ENCODE measurements around the gene EXOC6B. TPM values are rescaled to one million over a fixed set of nuclear protein-coding genes. Genes with fewer than 3 reads are reported as not detected.
A peak's percentile ranks its signal among the peaks of the same experiment; 100 is the strongest.

The EXOC6B gene
- total and polyA plus RNA-seq, 8 donors = 2.4 to 19.2 (median 11.3) TPM

DNA sequence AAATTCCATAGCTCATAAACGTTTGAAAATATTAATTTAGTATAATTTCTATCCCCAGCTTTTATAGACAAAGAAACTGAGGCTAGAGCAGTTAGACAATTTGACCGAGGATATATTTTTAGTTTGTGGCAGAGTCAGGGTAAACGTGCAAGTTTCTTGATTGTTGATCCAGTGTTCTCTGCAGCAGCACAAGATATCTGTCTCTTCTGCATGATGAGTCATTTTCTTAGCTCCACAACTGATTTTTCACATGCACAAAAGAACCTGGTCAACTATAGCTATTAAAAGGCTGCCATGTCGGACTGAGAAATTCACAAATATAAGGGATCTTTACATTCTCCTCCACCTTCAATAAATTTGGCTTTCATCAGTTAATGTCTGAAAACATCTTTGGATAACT is 534.8 kb downstream of the EXOC6B start:
- Histone ChIP-seq H3K4me1 (no peaks in the 10 kb centered on the region), H3K27me3 (no peaks in the 10 kb centered on the region), H3K36me3 (no peaks in the 10 kb centered on the region), H3K27ac (no peak overlapping the region), H3K9me3 (no peaks in the 10 kb centered on the region), H3K4me3 (no peak overlapping the region)
- TF ChIP-seq, protein P1, sequence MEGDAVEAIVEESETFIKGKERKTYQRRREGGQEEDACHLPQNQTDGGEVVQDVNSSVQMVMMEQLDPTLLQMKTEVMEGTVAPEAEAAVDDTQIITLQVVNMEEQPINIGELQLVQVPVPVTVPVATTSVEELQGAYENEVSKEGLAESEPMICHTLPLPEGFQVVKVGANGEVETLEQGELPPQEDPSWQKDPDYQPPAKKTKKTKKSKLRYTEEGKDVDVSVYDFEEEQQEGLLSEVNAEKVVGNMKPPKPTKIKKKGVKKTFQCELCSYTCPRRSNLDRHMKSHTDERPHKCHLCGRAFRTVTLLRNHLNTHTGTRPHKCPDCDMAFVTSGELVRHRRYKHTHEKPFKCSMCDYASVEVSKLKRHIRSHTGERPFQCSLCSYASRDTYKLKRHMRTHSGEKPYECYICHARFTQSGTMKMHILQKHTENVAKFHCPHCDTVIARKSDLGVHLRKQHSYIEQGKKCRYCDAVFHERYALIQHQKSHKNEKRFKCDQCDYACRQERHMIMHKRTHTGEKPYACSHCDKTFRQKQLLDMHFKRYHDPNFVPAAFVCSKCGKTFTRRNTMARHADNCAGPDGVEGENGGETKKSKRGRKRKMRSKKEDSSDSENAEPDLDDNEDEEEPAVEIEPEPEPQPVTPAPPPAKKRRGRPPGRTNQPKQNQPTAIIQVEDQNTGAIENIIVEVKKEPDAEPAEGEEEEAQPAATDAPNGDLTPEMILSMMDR (IDR thresholded peaks at IDR 0.05) = no peak
- intact Hi-C loops (cut with DNase I) = no loop called here
- peak; percentile 17 for FAIRE-seq
- no peak for DNase-seq
- ATAC-seq = no peak
- WGBS, 2 donors = 50 to 60% methylated on average over 4 of the region's 4 CpGs

DNA sequence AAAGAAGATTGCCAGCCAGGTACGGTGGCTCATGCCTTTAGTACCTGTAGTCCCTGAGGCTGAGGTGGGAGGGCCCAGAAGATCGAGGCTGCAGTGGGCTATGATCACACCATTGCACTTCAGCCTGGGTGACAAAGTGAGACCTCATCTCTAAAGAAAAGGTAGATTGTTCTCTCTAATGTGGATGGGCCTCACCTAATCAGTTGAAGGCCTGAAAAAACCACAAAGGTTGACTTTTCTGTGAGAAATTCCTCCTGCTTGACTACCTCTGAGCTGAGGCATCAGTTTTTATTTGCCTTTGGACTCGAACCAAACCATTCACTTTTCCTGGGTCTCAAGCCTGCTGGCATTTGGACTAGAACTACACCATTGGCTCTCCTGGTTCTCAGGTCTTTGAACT is 536.1 kb downstream of the EXOC6B start:
- ATAC-seq (no peak), DNase-seq (no peak), FAIRE-seq (no peak)
- TF ChIP-seq, protein P1 (IDR thresholded peaks at IDR 0.05) = no peak
- 83% methylated on average over 3 of the region's 3 CpGs for WGBS, 2 donors
- H3K27ac ChIP-seq = no peak overlapping the region
- H3K27me3 ChIP-seq = no peaks in the 10 kb centered on the region
- H3K4me1 ChIP-seq = no peaks in the 10 kb centered on the region
- no peaks in the 10 kb centered on the region for H3K9me3 ChIP-seq
- no peak overlapping the region for H3K4me3 ChIP-seq
- intact Hi-C loops (cut with DNase I) = no loop called here
- no peaks in the 10 kb centered on the region for H3K36me3 ChIP-seq

DNA sequence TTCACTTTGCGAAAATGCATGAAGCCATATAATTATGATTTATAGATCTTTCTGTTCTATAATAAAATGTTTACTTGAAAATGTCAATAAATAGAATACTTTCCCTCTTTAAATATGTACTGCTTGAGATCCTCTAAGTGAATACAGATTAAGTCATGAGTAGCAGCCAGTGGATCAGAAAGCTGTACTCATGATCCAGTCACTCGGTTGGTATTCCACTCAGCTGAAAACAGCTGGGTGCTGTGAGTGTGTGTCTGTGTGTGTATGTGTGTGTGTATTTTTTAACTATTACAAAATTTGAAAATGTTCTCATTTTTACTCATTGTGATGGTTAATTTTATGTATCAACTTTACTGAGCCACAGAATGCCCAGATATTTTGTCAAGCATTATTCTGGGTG is 536.5 kb downstream of the EXOC6B start:
- ATAC-seq = no peak
- no peak for FAIRE-seq
- H3K36me3 ChIP-seq = no peaks in the 10 kb centered on the region
- H3K9me3 ChIP-seq = no peaks in the 10 kb centered on the region
- TF ChIP-seq, protein P1 (IDR thresholded peaks at IDR 0.05) = no peak
- H3K4me3 ChIP-seq = no peak overlapping the region
- 91 to 97% methylated on average over 2 of the region's 2 CpGs for WGBS, 2 donors
- no peaks in the 10 kb centered on the region for H3K27me3 ChIP-seq
- no peak overlapping the region for H3K27ac ChIP-seq
- H3K4me1 ChIP-seq = no peaks in the 10 kb centered on the region
- no peak for DNase-seq
- intact Hi-C loops (cut with DNase I) = no loop called here

DNA sequence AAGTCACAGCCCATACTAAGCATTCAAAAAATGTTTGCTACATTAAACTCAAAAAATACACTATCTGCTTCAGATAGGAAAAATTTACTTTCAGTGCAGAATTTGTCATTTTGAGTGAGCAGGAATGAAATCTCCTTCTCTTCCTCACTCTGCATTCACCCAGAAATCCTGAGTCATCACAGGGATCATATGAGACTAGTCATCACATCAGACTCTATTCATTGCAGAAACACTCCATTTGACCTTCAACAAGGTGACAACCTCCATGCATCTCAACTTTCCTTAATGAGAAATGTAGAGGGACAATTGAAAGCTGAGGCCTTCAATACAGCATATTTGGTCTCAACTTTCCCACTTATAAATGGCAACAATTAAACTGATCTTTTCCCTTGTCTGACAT is 547.8 kb downstream of the EXOC6B start:
- FAIRE-seq (no peak), DNase-seq (no peak), ATAC-seq (no peak)
- intact Hi-C loops (cut with DNase I) = no loop called here
- TF ChIP-seq, protein P1 (IDR thresholded peaks at IDR 0.05) = no peak
- Histone ChIP-seq H3K4me1 (peaks cover 0 to 5% (median 3%) of the 10 kb centered on the region in 3 donors), H3K27ac (no peak overlapping the region), H3K4me3 (no peak overlapping the region), H3K36me3 (no peaks in the 10 kb centered on the region), H3K9me3 (no peaks in the 10 kb centered on the region), H3K27me3 (no peaks in the 10 kb centered on the region)

DNA sequence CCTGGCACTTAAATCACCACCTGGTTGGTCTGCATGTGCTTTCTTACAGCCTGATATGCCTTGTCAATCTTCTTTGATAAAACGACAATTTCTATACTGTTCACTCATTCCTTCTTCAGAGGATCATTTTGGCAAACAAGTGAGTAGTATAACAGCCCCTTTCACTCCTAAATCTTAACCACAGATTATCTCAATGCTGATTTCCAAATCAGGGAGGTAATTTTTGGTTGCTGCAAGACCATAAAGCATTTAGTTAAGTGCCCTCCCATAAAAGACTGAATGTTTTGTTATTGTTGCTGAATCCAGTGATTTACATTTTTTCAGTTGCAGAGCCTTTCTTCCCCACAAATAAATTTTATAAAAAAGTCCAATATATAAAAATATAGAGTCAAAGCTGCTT is 549.0 kb downstream of the EXOC6B start:
- FAIRE-seq = no peak
- WGBS, 2 donors = 41 to 65% methylated on average over 1 of the region's 1 CpG
- intact Hi-C loops (cut with DNase I) = no loop called here

More for the DNA sequence above, 549.0 kb downstream of the EXOC6B start:
- DNase-seq = no peak
- Histone ChIP-seq H3K36me3 (no peaks in the 10 kb centered on the region), H3K4me3 (no peak overlapping the region), H3K27me3 (no peaks in the 10 kb centered on the region), H3K9me3 (no peaks in the 10 kb centered on the region), H3K4me1 (peaks cover 0 to 5% (median 3%) of the 10 kb centered on the region in 3 donors), H3K27ac (no peak overlapping the region)
- TF ChIP-seq, protein P1 (IDR thresholded peaks at IDR 0.05) = no peak
- no peak for ATAC-seq

All from pancreas (tissue), 10 donors.